Suprapubic skin (tissue), 4 donors: ENCODE results near the gene OPTN. TPM values are rescaled to one million over a fixed set of nuclear protein-coding genes. Genes with fewer than 3 reads are reported as not detected.

Source experiments
- DNase-seq, 2 donors: peaks; one replicate each; pipeline ENCODE4 v3.0.0-alpha.2; 2019; ENCODE audit warnings: low spot score in 2 of 2
- H3K27ac ChIP-seq: fragments of 200-600 bp; sonication (generic); one replicate; pipeline ENCODE4 v1.5.1; 2019
- H3K27me3 ChIP-seq: fragments of 200-600 bp; sonication (generic); one replicate; pipeline ENCODE4 v1.5.1; 2019
- H3K36me3 ChIP-seq: fragments of 200-600 bp; sonication (generic); one replicate; pipeline ENCODE4 v1.5.1; 2019
- H3K4me1 ChIP-seq: fragments of 200-600 bp; sonication (generic); one replicate; pipeline ENCODE4 v1.5.1; 2019
- H3K4me3 ChIP-seq: fragments of 200-600 bp; sonication (generic); one replicate; pipeline ENCODE4 v1.5.1; 2019; ENCODE audit warnings: mild to moderate bottlenecking
- H3K9me3 ChIP-seq: fragments of 200-600 bp; sonication (generic); one replicate; pipeline ENCODE4 v1.5.1; 2019
- CTCF ChIP-seq, 2 donors: fragments of 200-600 bp in 1 of 2; fragments of 450-650 bp in 1 of 2; sonication (generic) in 1 of 2; IDR thresholded peaks; one replicate each; pipeline ENCODE4 v1.5.1; 2016 to 2019; ENCODE audit warnings: antibody characterized with exemption in 2 of 2, mild to moderate bottlenecking in 1 of 2, moderate library complexity in 1 of 2
- EP300 ChIP-seq: sonication (generic); formaldehyde crosslinking; IDR thresholded peaks from one replicate; pipeline ENCODE4 v1.6.1; 2017; ENCODE audit warnings: antibody characterized with exemption
- POLR2A ChIP-seq, 2 donors: fragments of 450-650 bp; IDR thresholded peaks; one replicate each; pipeline ENCODE4 v1.6.1; 2017; ENCODE audit warnings: antibody characterized with exemption in 2 of 2, mild to moderate bottlenecking in 2 of 2, moderate library complexity in 2 of 2
- POLR2AphosphoS5 ChIP-seq, 3 donors: sonication (generic); formaldehyde crosslinking; IDR thresholded peaks; one replicate each; pipeline ENCODE4 v1.6.1; 2017; ENCODE audit warnings: antibody characterized with exemption in 3 of 3
- WGBS: methylation state at CpG from one replicate; pipeline ENCODE4 v1.1.5; 2018; 5-methylcytosine and 5-hydroxymethylcytosine counted together
- total RNA-seq, 4 donors: library from RNA; depleted of rRNA; stranded (reverse); fragments of >200 nt; gene quantifications; one replicate each; pipeline ENCODE4 v1.1.0, GENCODE V29; 2016

Gene OPTN
- total RNA-seq, 4 donors from 2014 or later, result 43.7 to 75.6 (median 62.5) TPM

GRCh38 chr10:13086056-13086455 is 13.9 kb upstream of the OPTN start:
- no peak for DNase-seq
- H3K4me3 ChIP-seq, result no peak overlapping the region
- no peaks in the 10 kb centered on the region for H3K27me3 ChIP-seq
- no peak overlapping the region for H3K27ac ChIP-seq
- H3K4me1 ChIP-seq, result no peaks in the 10 kb centered on the region
- H3K36me3 ChIP-seq, result no peaks in the 10 kb centered on the region
- peaks cover 11% of the 10 kb centered on the region for H3K9me3 ChIP-seq
- 91% methylated on average over 1 of the region's 1 CpG for WGBS
- TF ChIP-seq POLR2A (IDR thresholded peaks at IDR 0.05), result no peak
- no peak for TF ChIP-seq POLR2AphosphoS5 (IDR thresholded peaks at IDR 0.05)
- TF ChIP-seq EP300, result no peak
- no peak for TF ChIP-seq CTCF (IDR thresholded peaks at IDR 0.05)

GRCh38 chr10:13087601-13087985 is 12.4 kb upstream of the OPTN start:
- no peak overlapping the region for H3K27ac ChIP-seq
- H3K4me1 ChIP-seq, result peaks cover 6% of the 10 kb centered on the region
- DNase-seq, result no peak
- WGBS, result 92% methylated on average over 4 of the region's 4 CpGs
- H3K9me3 ChIP-seq, result peaks cover 11% of the 10 kb centered on the region
- no peak overlapping the region for H3K4me3 ChIP-seq
- TF ChIP-seq CTCF (IDR thresholded peaks at IDR 0.05), result no peak
- TF ChIP-seq POLR2A (IDR thresholded peaks at IDR 0.05), result no peak
- no peak for TF ChIP-seq POLR2AphosphoS5 (IDR thresholded peaks at IDR 0.05)
- TF ChIP-seq EP300, result no peak
- no peaks in the 10 kb centered on the region for H3K27me3 ChIP-seq
- H3K36me3 ChIP-seq, result no peaks in the 10 kb centered on the region

DNA sequence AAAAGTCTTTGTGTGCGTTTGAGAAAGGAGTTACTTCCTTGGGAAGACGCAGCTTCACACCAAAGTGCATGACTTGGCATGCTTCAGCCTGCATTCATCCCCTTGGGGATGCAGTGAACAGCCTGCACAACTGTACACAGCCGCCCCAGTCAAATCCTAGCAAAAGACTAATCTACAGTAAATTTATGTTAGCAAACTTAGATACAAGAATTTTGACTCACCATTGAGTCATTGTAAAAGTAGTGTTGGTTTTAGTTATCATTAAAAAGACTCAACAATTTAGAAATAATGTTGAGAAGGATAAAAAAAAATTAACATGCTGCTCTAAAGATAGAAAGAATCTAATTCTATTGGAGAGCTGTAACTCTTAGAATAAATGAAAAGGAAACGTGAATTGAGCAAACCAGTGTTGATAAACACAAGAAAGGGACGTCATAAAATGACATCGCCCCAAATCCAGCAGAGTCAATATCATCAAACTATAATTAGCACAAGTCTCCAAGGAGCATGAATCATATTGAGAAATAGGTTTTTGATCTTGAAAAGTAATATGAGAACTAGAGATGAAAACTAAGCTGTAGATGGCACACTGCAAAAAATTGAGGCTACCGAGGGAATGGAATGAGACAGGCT is 11.9 kb upstream of the OPTN start:
- Histone ChIP-seq H3K4me1 (peaks cover 6% of the 10 kb centered on the region), H3K36me3 (no peaks in the 10 kb centered on the region), H3K9me3 (peaks cover 7% of the 10 kb centered on the region), H3K4me3 (no peak overlapping the region), H3K27me3 (no peaks in the 10 kb centered on the region), H3K27ac (no peak overlapping the region)
- TF ChIP-seq POLR2A (IDR thresholded peaks at IDR 0.05) (no peak), CTCF (IDR thresholded peaks at IDR 0.05) (no peak), EP300 (no peak), POLR2AphosphoS5 (IDR thresholded peaks at IDR 0.05) (no peak)
- 25% methylated on average over 7 of the region's 7 CpGs for WGBS
- DNase-seq, result no peak

GRCh38 chr10:13089345-13089744 is 10.6 kb upstream of the OPTN start:
- H3K36me3 ChIP-seq, result no peaks in the 10 kb centered on the region
- H3K4me1 ChIP-seq, result peaks cover 6% of the 10 kb centered on the region
- TF ChIP-seq POLR2A (IDR thresholded peaks at IDR 0.05) (no peak), POLR2AphosphoS5 (IDR thresholded peaks at IDR 0.05) (no peak), EP300 (no peak), CTCF (IDR thresholded peaks at IDR 0.05) (no peak)
- DNase-seq, result no peak
- H3K4me3 ChIP-seq, result no peak overlapping the region
- 89% methylated on average over 4 of the region's 4 CpGs for WGBS
- no peak overlapping the region for H3K27ac ChIP-seq
- H3K27me3 ChIP-seq, result no peaks in the 10 kb centered on the region
- H3K9me3 ChIP-seq, result no peaks in the 10 kb centered on the region

DNA sequence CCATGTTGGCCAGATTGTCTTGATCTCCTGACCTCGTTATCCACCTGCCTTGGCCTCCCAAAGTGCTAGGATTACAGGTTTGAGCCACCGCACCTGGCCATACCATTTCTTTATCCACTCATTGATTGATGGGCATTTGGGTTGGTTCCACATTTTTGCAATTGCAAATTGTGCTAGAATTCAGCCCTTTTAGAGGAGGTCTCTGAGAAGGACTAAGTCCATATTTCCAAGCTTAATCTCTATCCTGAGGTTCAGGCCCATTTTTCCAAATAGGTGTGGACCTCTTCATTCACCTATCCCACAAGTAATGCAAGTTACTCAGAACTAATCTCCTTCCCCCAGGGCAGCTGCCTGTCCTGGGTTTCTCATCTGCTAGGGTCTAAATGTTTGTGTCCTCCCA is 9.7 kb upstream of the OPTN start:
- Histone ChIP-seq H3K36me3 (no peaks in the 10 kb centered on the region), H3K4me1 (peaks cover 9% of the 10 kb centered on the region), H3K9me3 (no peaks in the 10 kb centered on the region), H3K4me3 (no peak overlapping the region), H3K27ac (no peak overlapping the region), H3K27me3 (no peaks in the 10 kb centered on the region)
- DNase-seq, result no peak
- TF ChIP-seq CTCF (IDR thresholded peaks at IDR 0.05) (no peak), POLR2AphosphoS5 (IDR thresholded peaks at IDR 0.05) (no peak), POLR2A (IDR thresholded peaks at IDR 0.05) (no peak), EP300 (no peak)
- WGBS, result 94% methylated on average over 2 of the region's 2 CpGs
